ENCODE results near the gene MCU.

The MCU gene

DNA sequence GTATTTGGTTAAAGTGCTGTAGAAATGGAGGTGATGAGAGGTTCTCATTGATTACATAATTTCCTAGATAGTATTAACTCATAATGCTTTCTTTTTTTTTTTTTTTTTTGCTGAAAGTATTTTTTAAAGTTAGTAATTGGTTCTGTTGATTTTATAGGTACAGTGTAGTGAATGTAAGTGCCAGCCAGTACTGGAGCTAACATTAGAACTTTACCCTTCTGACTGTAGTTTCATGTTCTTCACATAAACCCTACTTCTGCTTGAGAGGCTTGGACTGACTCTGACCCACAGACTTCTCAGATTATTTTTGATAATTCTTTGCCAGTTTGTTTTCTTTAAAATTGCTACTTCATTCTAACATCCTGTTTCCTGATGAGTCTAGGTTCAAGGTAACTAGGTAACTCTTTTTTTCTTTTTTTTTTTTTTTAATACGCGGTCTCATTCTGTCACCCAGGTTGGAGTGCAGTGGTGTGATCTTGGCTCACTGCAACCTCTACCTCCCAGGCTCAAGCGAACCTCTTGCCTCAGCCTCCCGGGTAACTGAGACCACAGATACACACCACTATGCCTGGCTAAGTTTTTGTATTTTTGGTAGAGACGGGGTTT is 109.4 kb downstream of the MCU start:
- ChIA-PET POLR2A (ENCODE audit: low non-redundant PET) (no interaction called here), CTCF (no interaction called here)
- TF ChIP-seq, protein P1, sequence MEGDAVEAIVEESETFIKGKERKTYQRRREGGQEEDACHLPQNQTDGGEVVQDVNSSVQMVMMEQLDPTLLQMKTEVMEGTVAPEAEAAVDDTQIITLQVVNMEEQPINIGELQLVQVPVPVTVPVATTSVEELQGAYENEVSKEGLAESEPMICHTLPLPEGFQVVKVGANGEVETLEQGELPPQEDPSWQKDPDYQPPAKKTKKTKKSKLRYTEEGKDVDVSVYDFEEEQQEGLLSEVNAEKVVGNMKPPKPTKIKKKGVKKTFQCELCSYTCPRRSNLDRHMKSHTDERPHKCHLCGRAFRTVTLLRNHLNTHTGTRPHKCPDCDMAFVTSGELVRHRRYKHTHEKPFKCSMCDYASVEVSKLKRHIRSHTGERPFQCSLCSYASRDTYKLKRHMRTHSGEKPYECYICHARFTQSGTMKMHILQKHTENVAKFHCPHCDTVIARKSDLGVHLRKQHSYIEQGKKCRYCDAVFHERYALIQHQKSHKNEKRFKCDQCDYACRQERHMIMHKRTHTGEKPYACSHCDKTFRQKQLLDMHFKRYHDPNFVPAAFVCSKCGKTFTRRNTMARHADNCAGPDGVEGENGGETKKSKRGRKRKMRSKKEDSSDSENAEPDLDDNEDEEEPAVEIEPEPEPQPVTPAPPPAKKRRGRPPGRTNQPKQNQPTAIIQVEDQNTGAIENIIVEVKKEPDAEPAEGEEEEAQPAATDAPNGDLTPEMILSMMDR (conservative IDR thresholded peaks at IDR 0.05; ENCODE audit: low read depth) = no peak
- no peak overlapping the region for H3K27ac ChIP-seq
- DNase-seq (ENCODE audit: low spot score) = no peak

DNA sequence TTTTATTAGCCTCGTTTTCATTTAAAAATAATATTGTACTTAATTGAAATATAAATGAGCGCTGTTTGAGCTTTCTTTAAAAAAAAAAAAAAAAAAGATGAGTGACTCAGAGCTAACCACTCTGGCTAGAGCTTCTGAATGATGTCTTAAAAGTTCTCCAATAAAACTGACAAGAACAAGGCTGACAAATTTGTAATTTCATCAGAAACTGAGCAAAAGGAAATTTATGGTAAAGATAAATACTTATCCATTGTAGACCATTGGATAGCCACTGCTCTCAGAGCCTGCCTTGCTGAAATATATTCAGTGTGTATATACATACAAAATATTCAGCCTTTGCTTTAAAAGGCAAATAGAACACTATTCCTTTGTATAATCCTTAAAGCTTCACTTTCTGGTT is 110.4 kb downstream of the MCU start:
- TF ChIP-seq, protein P1 (conservative IDR thresholded peaks at IDR 0.05; ENCODE audit: low read depth) = no peak
- POLR2A ChIA-PET (ENCODE audit: low non-redundant PET) = interaction anchor here (0.7 kb wide), 1 partner anchor 467 kb away, joined by 3 read pairs; no protein-coding TSS in a partner anchor
- H3K27ac ChIP-seq = no peak overlapping the region
- DNase-seq (ENCODE audit: low spot score) = no peak
- CTCF ChIA-PET = interaction anchor here (0.7 kb wide), 1 partner anchor 32 kb away, joined by 4 read pairs; no protein-coding TSS in a partner anchor

DNA sequence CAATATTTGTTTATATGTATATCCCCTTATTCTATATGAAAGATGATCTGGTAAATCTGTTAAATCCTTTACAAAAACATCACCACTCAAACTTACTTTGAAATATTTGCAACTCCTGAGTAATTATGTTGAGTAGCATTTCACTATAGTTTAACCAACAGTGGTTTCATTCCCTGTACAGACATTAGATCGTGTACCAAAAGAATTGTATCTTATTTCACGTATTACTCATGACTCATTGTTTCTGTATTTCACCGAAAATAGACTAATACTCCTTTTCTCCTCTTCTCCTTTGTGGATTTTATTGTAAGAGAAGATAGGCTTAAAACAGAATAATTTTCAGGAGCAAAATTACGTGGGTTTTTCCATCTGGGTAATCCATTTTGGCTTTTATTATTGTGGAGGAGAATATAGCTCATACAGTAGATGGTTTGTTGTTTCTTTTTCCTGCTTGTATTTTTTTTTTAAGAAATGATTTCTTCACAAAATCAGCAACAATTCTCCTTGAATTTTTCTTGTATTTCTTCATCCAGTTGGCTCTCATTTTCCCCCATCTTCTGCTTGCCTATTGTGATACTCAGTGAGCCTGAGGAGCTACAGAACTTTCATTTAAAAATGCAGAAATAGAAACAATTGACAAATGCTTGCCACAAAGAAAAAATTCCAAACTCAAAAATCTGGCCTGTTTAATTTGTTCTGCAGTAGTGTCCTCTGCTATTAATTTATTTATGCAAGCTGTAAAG is 111.0 kb downstream of the MCU start:
- ChIA-PET CTCF (interaction anchor here (0.5 to 0.7 kb wide), 4 partner anchors 32 to 403 kb away, joined by 3 to 4 read pairs (median 4); no protein-coding TSS in a partner anchor), POLR2A (ENCODE audit: low non-redundant PET) (interaction anchor here (0.7 kb wide), 1 partner anchor 467 kb away, joined by 3 read pairs; no protein-coding TSS in a partner anchor)
- no peak overlapping the region for H3K27ac ChIP-seq
- DNase-seq (ENCODE audit: low spot score) = peak; percentile 57
- TF ChIP-seq, protein P1 (conservative IDR thresholded peaks at IDR 0.05; ENCODE audit: low read depth) = no peak

DNA sequence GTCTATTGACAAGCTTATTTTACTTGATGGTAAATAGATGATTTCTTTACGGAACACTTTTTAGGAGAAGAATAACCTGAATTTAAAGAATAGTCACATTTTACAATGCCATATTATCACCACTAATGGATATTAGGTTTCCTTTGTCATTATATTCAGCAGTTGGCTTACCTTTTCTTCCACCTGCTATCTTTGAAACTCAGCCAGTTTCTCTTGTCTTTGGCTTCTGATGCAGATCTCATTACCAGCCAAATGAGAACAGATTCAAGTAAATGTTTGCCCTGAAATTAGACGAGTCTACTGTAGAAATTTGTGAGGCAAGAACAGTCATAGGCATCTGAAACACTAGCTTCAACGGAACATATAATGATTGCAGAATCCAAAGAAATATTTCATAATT is 116.1 kb downstream of the MCU start:
- POLR2A ChIA-PET (ENCODE audit: low non-redundant PET) = no interaction called here
- H3K27ac ChIP-seq = no peak overlapping the region
- TF ChIP-seq, protein P1 (conservative IDR thresholded peaks at IDR 0.05; ENCODE audit: low read depth) = no peak
- no peak for DNase-seq (ENCODE audit: low spot score)
- CTCF ChIA-PET = interaction anchor here (0.7 kb wide), 1 partner anchor 115 kb away, joined by 5 read pairs; no protein-coding TSS in a partner anchor

DNA sequence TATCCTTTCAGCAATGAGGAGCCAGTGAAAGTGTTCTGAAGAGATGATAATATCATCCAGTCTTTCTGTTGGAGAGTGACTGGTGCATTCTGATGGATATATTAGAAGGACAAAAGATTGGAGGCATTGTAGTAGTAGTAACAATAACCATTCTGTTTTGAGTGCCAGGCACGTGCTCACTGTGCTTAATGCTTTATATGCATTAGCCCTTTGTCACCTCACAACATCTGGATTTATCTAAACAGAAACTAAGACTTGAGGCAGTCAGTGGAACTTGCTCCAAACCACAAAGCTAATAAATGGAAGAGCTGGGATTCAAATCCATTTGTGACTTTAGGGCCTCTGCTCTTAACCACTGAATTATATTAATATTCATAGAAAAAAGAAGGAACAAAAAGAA is 117.1 kb downstream of the MCU start:
- DNase-seq (ENCODE audit: low spot score) = no peak
- CTCF ChIA-PET = interaction anchor here (0.7 to 1.0 kb wide), 2 partner anchors 387 to 395 kb away, joined by 6 to 7 read pairs; no protein-coding TSS in a partner anchor
- POLR2A ChIA-PET (ENCODE audit: low non-redundant PET) = no interaction called here
- H3K27ac ChIP-seq = no peak overlapping the region
- TF ChIP-seq, protein P1 (conservative IDR thresholded peaks at IDR 0.05; ENCODE audit: low read depth) = no peak

DNA sequence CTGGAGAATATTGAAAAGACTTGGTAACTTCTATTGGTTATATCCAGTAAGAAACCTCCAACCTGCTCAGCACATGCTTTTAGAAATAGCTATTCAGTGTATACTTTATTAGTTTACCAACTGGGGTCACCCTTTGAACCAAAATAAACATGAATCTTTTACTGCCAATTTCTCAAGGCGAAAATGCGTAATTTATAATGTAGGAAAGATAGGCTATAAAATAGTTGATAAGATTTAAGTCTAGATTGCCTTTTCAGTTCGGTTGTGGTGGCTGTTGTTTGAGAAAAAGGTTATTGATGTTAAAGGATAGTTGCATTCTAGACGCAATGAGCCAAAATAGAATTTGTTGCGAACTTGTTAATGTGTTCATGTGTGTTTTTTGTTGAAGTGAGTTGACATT is 119.0 kb downstream of the MCU start:
- H3K27ac ChIP-seq = no peak overlapping the region
- no peak for DNase-seq (ENCODE audit: low spot score)
- ChIA-PET POLR2A (ENCODE audit: low non-redundant PET) (no interaction called here), CTCF (interaction anchor here (0.9 kb wide), 1 partner anchor 139 kb away, joined by 3 read pairs; no protein-coding TSS in a partner anchor)
- TF ChIP-seq, protein P1 (conservative IDR thresholded peaks at IDR 0.05; ENCODE audit: low read depth) = no peak

Data from RWPE1 (cell line).